IMR-90 (cell line): ENCODE measurements around the gene RNF38. TPM values are rescaled to one million over a fixed set of nuclear protein-coding genes. Genes with fewer than 3 reads are reported as not detected.

Source experiments
- ATAC-seq: fragments of 200-7000 bp; cut with Tn5 transposase; 2 replicates; pipeline ENCODE4 v1.9.1; 2020; ENCODE audit warnings: low read depth, mild to moderate bottlenecking, moderate library complexity
- BruUV-seq: library from RNA; stranded (reverse); fragments of 400-500 nt; replicated peaks from 2 replicates; lab custom pipeline; 2021; lab: Mats Ljungman, UMichigan
- CTCF ChIA-PET: fragments of 300-600 bp; formaldehyde crosslinking; extraction: SDS; loops from one replicate; lab custom pipeline; 2021; ENCODE audit warnings: antibody characterized with exemption; lab: Yijun Ruan, JAX
- POLR2A ChIA-PET: fragments of 300-600 bp; sonication (Branson Sonifier 250); formaldehyde crosslinking; loops from one replicate; lab custom pipeline; 2022; ENCODE audit warnings: antibody characterized with exemption; ENCODE audit not compliant: unreplicated experiment; lab: Charles Lee
- DNase-seq: peaks from one replicate; pipeline ENCODE4 v3.0.0; 2013
- H2AFZ ChIP-seq: replicated peaks from 2 replicates; pipeline ENCODE3; 2013; ENCODE audit warnings: low read length, mild to moderate bottlenecking; ENCODE audit not compliant: poor library complexity
- H2AK5ac ChIP-seq: 2 replicates; pipeline ENCODE4 v1.6.1; 2013; ENCODE audit warnings: low read depth, low read length, inconsistent platforms
- H2AK9ac ChIP-seq: replicated peaks from 2 replicates; pipeline ENCODE3; 2013; ENCODE audit warnings: mild to moderate bottlenecking, low read depth, low read length, moderate library complexity; ENCODE audit not compliant: poor library complexity
- H2BK120ac ChIP-seq: 2 replicates; pipeline ENCODE4 v1.6.1; 2013; ENCODE audit warnings: low read depth, low read length, inconsistent platforms
- H2BK15ac ChIP-seq: 3 replicates; pipeline ENCODE4 v1.6.1; 2013; ENCODE audit warnings: low read depth, low read length, inconsistent platforms
- H2BK20ac ChIP-seq: 2 replicates; pipeline ENCODE4 v1.6.1; 2013; ENCODE audit warnings: low read depth, mild to moderate bottlenecking, inconsistent platforms, low read length, moderate library complexity
- H2BK5ac ChIP-seq: 2 replicates; pipeline ENCODE4 v1.6.1; 2013; ENCODE audit warnings: mild to moderate bottlenecking, low read depth, low read length, inconsistent platforms; ENCODE audit not compliant: poor library complexity, severe bottlenecking
- H3K14ac ChIP-seq: replicated peaks from 2 replicates; pipeline ENCODE4 v1.6.1; 2013; ENCODE audit warnings: low read depth, low read length, inconsistent platforms
- H3K18ac ChIP-seq: 2 replicates; pipeline ENCODE4 v1.6.1; 2013; ENCODE audit warnings: low read depth, low read length, control low read depth
- H3K23ac ChIP-seq: 2 replicates; pipeline ENCODE4 v1.6.1; 2013; ENCODE audit warnings: low read depth, low read length, inconsistent platforms
- H3K27ac ChIP-seq: 2 replicates; pipeline ENCODE4 v1.5.1; 2013; ENCODE audit warnings: mild to moderate bottlenecking, control low read depth, low read length; ENCODE audit not compliant: insufficient read depth
- H3K27me3 ChIP-seq: 2 replicates; pipeline ENCODE4 v1.6.1; 2013; ENCODE audit warnings: low read length; ENCODE audit not compliant: control insufficient read depth, insufficient read depth
- H3K36me3 ChIP-seq: 2 replicates; pipeline ENCODE4 v1.6.1; 2013; ENCODE audit warnings: low read length, mixed read lengths; ENCODE audit not compliant: control insufficient read depth, insufficient read depth
- H3K4ac ChIP-seq: 2 replicates; pipeline ENCODE4 v1.6.1; 2013; ENCODE audit warnings: low read depth, low read length, inconsistent platforms
- H3K4me1 ChIP-seq: 2 replicates; pipeline ENCODE4 v1.6.1; 2013; ENCODE audit warnings: low read length, mixed read lengths; ENCODE audit not compliant: control insufficient read depth, insufficient read depth
- H3K4me2 ChIP-seq: 2 replicates; pipeline ENCODE4 v1.6.1; 2013; ENCODE audit warnings: low read depth, mild to moderate bottlenecking, control low read depth, low read length, moderate library complexity
- H3K4me3 ChIP-seq: 2 replicates; pipeline ENCODE4 v1.5.1; 2013; ENCODE audit warnings: low read depth, mild to moderate bottlenecking, control low read depth, low read length, moderate library complexity; ENCODE audit not compliant: insufficient read depth
- H3K56ac ChIP-seq: 2 replicates; pipeline ENCODE4 v1.6.1; 2013; ENCODE audit warnings: low read length, inconsistent platforms; ENCODE audit not compliant: insufficient read depth; ENCODE audit errors: extremely low read depth
- H3K79me1 ChIP-seq, 2 experiments: 2 replicates each; pipeline ENCODE4 v1.6.1; 2013; ENCODE audit warnings: low read length in 2 of 2, inconsistent platforms in 1 of 2, low read depth in 1 of 2
- H3K9ac ChIP-seq: 2 replicates; pipeline ENCODE4 v1.6.1; 2013; ENCODE audit warnings: low read depth, low read length, control low read depth
- H3K9me1 ChIP-seq: 2 replicates; pipeline ENCODE4 v1.6.1; 2013; ENCODE audit warnings: low read length, inconsistent platforms; ENCODE audit not compliant: insufficient read depth
- H3K9me3 ChIP-seq: 2 replicates; pipeline ENCODE4 v1.6.1; 2013; ENCODE audit warnings: low read length; ENCODE audit not compliant: control insufficient read depth, insufficient read depth
- H4K20me1 ChIP-seq: 2 replicates; pipeline ENCODE4 v1.6.1; 2013; ENCODE audit warnings: low read length, inconsistent platforms; ENCODE audit not compliant: insufficient read depth
- H4K5ac ChIP-seq: 2 replicates; pipeline ENCODE4 v1.6.1; 2013; ENCODE audit warnings: mild to moderate bottlenecking, low read depth, low read length, control low read depth
- H4K8ac ChIP-seq, 2 experiments: 2 replicates each; pipeline ENCODE4 v1.6.1; 2013; ENCODE audit warnings: low read depth in 2 of 2, low read length in 2 of 2, control low read depth in 1 of 2, inconsistent platforms in 1 of 2
- H4K91ac ChIP-seq: 2 replicates; pipeline ENCODE4 v1.6.1; 2013; ENCODE audit warnings: low read depth, low read length, inconsistent platforms; ENCODE audit not compliant: insufficient read depth
- BHLHE40 ChIP-seq: fragments of 150-350 bp; IDR thresholded peaks from 2 replicates; pipeline ENCODE4 v1.6.1; 2016; ENCODE audit warnings: mild to moderate bottlenecking, low read depth, low read length
- CHD1 ChIP-seq: IDR thresholded peaks from 2 replicates; pipeline ENCODE4 v1.6.1; 2012; ENCODE audit warnings: low read depth, low read length, improper control_type of control experiment
- FOS ChIP-seq: fragments of 150-350 bp; IDR thresholded peaks from 2 replicates; pipeline ENCODE4 v1.6.1; 2016; ENCODE audit warnings: low read depth, low read length
- MAFK ChIP-seq: IDR thresholded peaks from 2 replicates; pipeline ENCODE4 v1.6.1; 2012; ENCODE audit warnings: low read depth, low read length, improper control_type of control experiment
- MAZ ChIP-seq: IDR thresholded peaks from 2 replicates; pipeline ENCODE4 v1.6.1; 2012; ENCODE audit warnings: low read depth, mild to moderate bottlenecking, low read length, improper control_type of control experiment, moderate library complexity, borderline replicate concordance
- MXI1 ChIP-seq: IDR thresholded peaks from 2 replicates; pipeline ENCODE4 v1.6.1; 2012; ENCODE audit warnings: low read depth, mild to moderate bottlenecking, low read length, moderate library complexity, borderline replicate concordance
- NFE2L2 ChIP-seq: fragments of 150-350 bp; IDR thresholded peaks from 2 replicates; pipeline ENCODE4 v1.6.1; 2016; ENCODE audit warnings: low read depth, mild to moderate bottlenecking, low read length
- POLR2A ChIP-seq: IDR thresholded peaks from 2 replicates; pipeline ENCODE4 v1.6.1; 2012; ENCODE audit warnings: mild to moderate bottlenecking, low read depth, low read length
- RAD21 ChIP-seq: IDR thresholded peaks from 2 replicates; pipeline ENCODE4 v1.6.1; 2012; ENCODE audit warnings: low read length, improper control_type of control experiment
- RCOR1 ChIP-seq: IDR thresholded peaks from 2 replicates; pipeline ENCODE4 v1.6.1; 2012; ENCODE audit warnings: mild to moderate bottlenecking, low read length, improper control_type of control experiment; ENCODE audit not compliant: insufficient replicate concordance
- RFX5 ChIP-seq: IDR thresholded peaks from 2 replicates; pipeline ENCODE4 v1.8.0; 2012; ENCODE audit warnings: low read depth, mild to moderate bottlenecking, low read length, moderate library complexity
- WGBS, 2 experiments: methylation state at CpG; one replicate each; pipeline versions ENCODE4 v1.1.5 to v1.1.7; 2013; ENCODE audit warnings: missing lambda C conversion rate in 2 of 2; ENCODE audit not compliant: insufficient read length in 1 of 2; ENCODE audit errors: extremely low coverage in 2 of 2; 5-methylcytosine and 5-hydroxymethylcytosine counted together
- dilution Hi-C: fragments of 300-500 bp; cut with HindIII; formaldehyde crosslinking; loops from one replicate; pipeline ENCODE4 v1.14.3; 2018; ENCODE audit warnings: low sequenced_read_pairs; ENCODE audit not compliant: unreplicated experiment
- in situ Hi-C: fragments of 300-500 bp; cut with MboI; formaldehyde crosslinking; loops from 3 replicates; pipeline ENCODE4 v1.14.3; 2019; ENCODE audit warnings: low sequenced_read_pairs, inconsistent platforms, mixed read lengths
- intact Hi-C: fragments of 100-400 bp; cut with micrococcal nuclease; formaldehyde crosslinking; loops from 2 replicates; pipeline ENCODE4 v1.10.0; 2022
- polyA plus RNA-seq, 3 experiments: library from polyadenylated mRNA; depleted of rRNA; stranded (reverse); fragments of >200 nt; gene quantifications; 2 replicates each; pipeline ENCODE4 v1.2.3, GENCODE V29; 2012; ENCODE audit warnings: low replicate concordance in 1 of 3
- total RNA-seq: library from RNA; depleted of rRNA; stranded (reverse); fragments of >200 nt; gene quantifications from 2 replicates; pipeline ENCODE4 v1.2.3, GENCODE V29; 2012
- TF ChIP-seq, protein P1 (sequence below): fragments of 150-350 bp; IDR thresholded peaks from 2 replicates; pipeline ENCODE4 v1.6.1; 2017; ENCODE audit warnings: mild to moderate bottlenecking, antibody characterized with exemption, low read length, low read depth
- TF ChIP-seq, protein P2 (sequence below): conservative IDR thresholded peaks from 2 replicates; pipeline ENCODE4 v1.5.1; 2012; ENCODE audit warnings: mild to moderate bottlenecking, low read depth, low read length, improper control_type of control experiment
- TF ChIP-seq, protein P3 (sequence below): fragments of 150-350 bp; IDR thresholded peaks from 2 replicates; pipeline ENCODE4 v1.6.1; 2016; ENCODE audit warnings: low read depth, mild to moderate bottlenecking, low read length, moderate library complexity, borderline replicate concordance

The RNF38 gene
- total and polyA plus RNA-seq, 2 of the 4 experiments (the other 2 are of a cell fraction), result 8.8 to 11.2 TPM

DNA sequence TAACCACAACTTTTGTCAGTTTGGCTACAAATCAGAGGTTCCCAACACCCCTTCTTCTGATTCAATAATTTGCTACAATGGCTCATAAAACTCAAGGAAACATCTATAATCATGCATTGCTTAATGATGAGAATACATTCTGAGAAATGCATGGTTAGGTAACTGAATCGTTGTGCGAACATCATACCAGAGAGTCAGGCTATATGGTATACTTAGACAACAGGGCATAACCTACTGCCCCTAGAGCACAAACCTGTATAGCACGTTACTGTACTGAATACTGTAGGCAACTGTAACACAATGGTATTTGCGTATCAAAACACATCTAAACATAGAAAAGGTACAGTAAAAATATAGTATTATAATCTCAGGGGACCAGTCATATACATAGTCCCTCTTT, 31.0 kb upstream of the RNF38 start:
- dilution Hi-C loops, result no loop called here
- POLR2A ChIA-PET, result no interaction called here
- H2BK20ac ChIP-seq, result no peak overlapping the region

More for the DNA sequence above, 31.0 kb upstream of the RNF38 start:
- DNase-seq (no peak), ATAC-seq (no peak)
- no peak overlapping the region for H3K4me2 ChIP-seq
- H3K9me3 ChIP-seq, result no peaks in the 10 kb centered on the region
- H3K14ac ChIP-seq, result no peak overlapping the region
- TF ChIP-seq CHD1 (no peak), BHLHE40 (no peak), NFE2L2 (no peak), RFX5 (no peak), MXI1 (no peak), RAD21 (no peak), MAFK (no peak), POLR2A (no peak), MAZ (no peak), FOS (no peak), RCOR1 (no peak)
- TF ChIP-seq, protein P1, sequence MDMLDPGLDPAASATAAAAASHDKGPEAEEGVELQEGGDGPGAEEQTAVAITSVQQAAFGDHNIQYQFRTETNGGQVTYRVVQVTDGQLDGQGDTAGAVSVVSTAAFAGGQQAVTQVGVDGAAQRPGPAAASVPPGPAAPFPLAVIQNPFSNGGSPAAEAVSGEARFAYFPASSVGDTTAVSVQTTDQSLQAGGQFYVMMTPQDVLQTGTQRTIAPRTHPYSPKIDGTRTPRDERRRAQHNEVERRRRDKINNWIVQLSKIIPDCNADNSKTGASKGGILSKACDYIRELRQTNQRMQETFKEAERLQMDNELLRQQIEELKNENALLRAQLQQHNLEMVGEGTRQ, result no peak
- TF ChIP-seq, protein P2, sequence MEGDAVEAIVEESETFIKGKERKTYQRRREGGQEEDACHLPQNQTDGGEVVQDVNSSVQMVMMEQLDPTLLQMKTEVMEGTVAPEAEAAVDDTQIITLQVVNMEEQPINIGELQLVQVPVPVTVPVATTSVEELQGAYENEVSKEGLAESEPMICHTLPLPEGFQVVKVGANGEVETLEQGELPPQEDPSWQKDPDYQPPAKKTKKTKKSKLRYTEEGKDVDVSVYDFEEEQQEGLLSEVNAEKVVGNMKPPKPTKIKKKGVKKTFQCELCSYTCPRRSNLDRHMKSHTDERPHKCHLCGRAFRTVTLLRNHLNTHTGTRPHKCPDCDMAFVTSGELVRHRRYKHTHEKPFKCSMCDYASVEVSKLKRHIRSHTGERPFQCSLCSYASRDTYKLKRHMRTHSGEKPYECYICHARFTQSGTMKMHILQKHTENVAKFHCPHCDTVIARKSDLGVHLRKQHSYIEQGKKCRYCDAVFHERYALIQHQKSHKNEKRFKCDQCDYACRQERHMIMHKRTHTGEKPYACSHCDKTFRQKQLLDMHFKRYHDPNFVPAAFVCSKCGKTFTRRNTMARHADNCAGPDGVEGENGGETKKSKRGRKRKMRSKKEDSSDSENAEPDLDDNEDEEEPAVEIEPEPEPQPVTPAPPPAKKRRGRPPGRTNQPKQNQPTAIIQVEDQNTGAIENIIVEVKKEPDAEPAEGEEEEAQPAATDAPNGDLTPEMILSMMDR, result no peak
- TF ChIP-seq, protein P3, sequence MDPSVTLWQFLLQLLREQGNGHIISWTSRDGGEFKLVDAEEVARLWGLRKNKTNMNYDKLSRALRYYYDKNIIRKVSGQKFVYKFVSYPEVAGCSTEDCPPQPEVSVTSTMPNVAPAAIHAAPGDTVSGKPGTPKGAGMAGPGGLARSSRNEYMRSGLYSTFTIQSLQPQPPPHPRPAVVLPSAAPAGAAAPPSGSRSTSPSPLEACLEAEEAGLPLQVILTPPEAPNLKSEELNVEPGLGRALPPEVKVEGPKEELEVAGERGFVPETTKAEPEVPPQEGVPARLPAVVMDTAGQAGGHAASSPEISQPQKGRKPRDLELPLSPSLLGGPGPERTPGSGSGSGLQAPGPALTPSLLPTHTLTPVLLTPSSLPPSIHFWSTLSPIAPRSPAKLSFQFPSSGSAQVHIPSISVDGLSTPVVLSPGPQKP, result no peak
- H3K4me3 ChIP-seq, result no peak overlapping the region
- no peak overlapping the region for H3K4ac ChIP-seq
- H2AK9ac ChIP-seq, result no peak overlapping the region
- no peak overlapping the region for H4K5ac ChIP-seq
- CTCF ChIA-PET, result no interaction called here
- H3K9me1 ChIP-seq, result no peaks in the 10 kb centered on the region
- intact Hi-C loops (no loop called here), in situ Hi-C loops (no loop called here)
- H3K4me1 ChIP-seq, result no peaks in the 10 kb centered on the region
- BruUV-seq, result no TSS peak
- no peak overlapping the region for H3K9ac ChIP-seq
- H3K27me3 ChIP-seq, result no peaks in the 10 kb centered on the region
- no peak overlapping the region for H4K91ac ChIP-seq
- H2AFZ ChIP-seq, result no peak overlapping the region
- no peak overlapping the region for H2AK5ac ChIP-seq
- no peak overlapping the region for H2BK15ac ChIP-seq
- H3K36me3 ChIP-seq, result 0 out of 2 replicates have a peak, but pooled peaks cover 1% of the 10 kb centered on the region
- peaks cover 14 to 29% of the 10 kb centered on the region in 2 experiments for H3K79me1 ChIP-seq
- no peak overlapping the region for H4K8ac ChIP-seq
- H3K56ac ChIP-seq, result no peak overlapping the region
- no peak overlapping the region for H3K27ac ChIP-seq
- H3K23ac ChIP-seq, result no peak overlapping the region
- H3K18ac ChIP-seq, result no peak overlapping the region
- no peak overlapping the region for H2BK5ac ChIP-seq
- WGBS, 2 experiments, result no CpG with 5 or more reads among the region's 4 CpGs
- H2BK120ac ChIP-seq, result no peak overlapping the region
- peaks cover 8% of the 10 kb centered on the region; the same call in 1 of the 2 replicates for H4K20me1 ChIP-seq
